Colonic mucosa (tissue), 4 donors: ENCODE data around the gene BCL2L11. TPM values are rescaled to one million over a fixed set of nuclear protein-coding genes. Genes with fewer than 3 reads are reported as not detected.

ENCODE experiments used
- DNase-seq: peaks from one replicate; pipeline ENCODE4 v3.0.0-alpha.2; 2020
- H3K27ac ChIP-seq: fragments of 200-600 bp; one replicate; pipeline ENCODE4 v1.8.0; 2021
- H3K27me3 ChIP-seq: fragments of 200-600 bp; one replicate; pipeline ENCODE4 v1.8.0; 2021
- H3K36me3 ChIP-seq: fragments of 200-600 bp; one replicate; pipeline ENCODE4 v1.8.0; 2021
- H3K4me1 ChIP-seq: fragments of 200-600 bp; one replicate; pipeline ENCODE4 v1.8.0; 2021; ENCODE audit warnings: mild to moderate bottlenecking
- H3K4me3 ChIP-seq: fragments of 200-600 bp; one replicate; pipeline ENCODE4 v1.8.0; 2021
- H3K9ac ChIP-seq, 2 donors: one replicate each; pipeline ENCODE4 v1.7.0; 2013; ENCODE audit warnings: control low read depth in 2 of 2, low read depth in 2 of 2, low read length in 2 of 2
- H3K9me3 ChIP-seq: fragments of 200-600 bp; one replicate; pipeline ENCODE4 v1.8.0; 2021
- intact Hi-C: fragments of 100-400 bp; cut with DNase I; formaldehyde crosslinking; loops from one replicate; pipeline ENCODE4 v1.14.1; 2022
- total RNA-seq, 2 donors: library from RNA; stranded (reverse); fragmentation: NEBNext Ultra II Directional in 1 of 2; extraction: Animal tissue kit (Norgen Biotek cat#: 25700) in 1 of 2; gene quantifications; one replicate each; pipeline ENCODE4 v1.2.1, GENCODE V29; 2021
- TF ChIP-seq, protein P1 (sequence below): fragments of 200-600 bp; IDR thresholded peaks from one replicate; pipeline ENCODE4 v1.8.0; 2022; ENCODE audit warnings: antibody characterized with exemption, mild to moderate bottlenecking
- donor health status: healthy.
- donor health status: DM: no; HTN: no; CAD: no.
- donor health status: DM: no; HTN: no; CAD: no.

Gene BCL2L11
- total RNA-seq, 2 donors from 2014 or later, result 21.3 to 31.7 TPM

GRCh38 chr2:111198701-111199100 is 78.0 kb downstream of the BCL2L11 start:
- H3K9ac ChIP-seq, result no peak overlapping the region
- DNase-seq, result no peak
- no peaks in the 10 kb centered on the region for H3K4me1 ChIP-seq
- TF ChIP-seq, protein P1, sequence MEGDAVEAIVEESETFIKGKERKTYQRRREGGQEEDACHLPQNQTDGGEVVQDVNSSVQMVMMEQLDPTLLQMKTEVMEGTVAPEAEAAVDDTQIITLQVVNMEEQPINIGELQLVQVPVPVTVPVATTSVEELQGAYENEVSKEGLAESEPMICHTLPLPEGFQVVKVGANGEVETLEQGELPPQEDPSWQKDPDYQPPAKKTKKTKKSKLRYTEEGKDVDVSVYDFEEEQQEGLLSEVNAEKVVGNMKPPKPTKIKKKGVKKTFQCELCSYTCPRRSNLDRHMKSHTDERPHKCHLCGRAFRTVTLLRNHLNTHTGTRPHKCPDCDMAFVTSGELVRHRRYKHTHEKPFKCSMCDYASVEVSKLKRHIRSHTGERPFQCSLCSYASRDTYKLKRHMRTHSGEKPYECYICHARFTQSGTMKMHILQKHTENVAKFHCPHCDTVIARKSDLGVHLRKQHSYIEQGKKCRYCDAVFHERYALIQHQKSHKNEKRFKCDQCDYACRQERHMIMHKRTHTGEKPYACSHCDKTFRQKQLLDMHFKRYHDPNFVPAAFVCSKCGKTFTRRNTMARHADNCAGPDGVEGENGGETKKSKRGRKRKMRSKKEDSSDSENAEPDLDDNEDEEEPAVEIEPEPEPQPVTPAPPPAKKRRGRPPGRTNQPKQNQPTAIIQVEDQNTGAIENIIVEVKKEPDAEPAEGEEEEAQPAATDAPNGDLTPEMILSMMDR, result no peak
- no peaks in the 10 kb centered on the region for H3K27me3 ChIP-seq
- intact Hi-C loops, result no loop called here
- no peaks in the 10 kb centered on the region for H3K36me3 ChIP-seq
- H3K4me3 ChIP-seq, result no peak overlapping the region
- no peak overlapping the region for H3K27ac ChIP-seq
- no peaks in the 10 kb centered on the region for H3K9me3 ChIP-seq

DNA sequence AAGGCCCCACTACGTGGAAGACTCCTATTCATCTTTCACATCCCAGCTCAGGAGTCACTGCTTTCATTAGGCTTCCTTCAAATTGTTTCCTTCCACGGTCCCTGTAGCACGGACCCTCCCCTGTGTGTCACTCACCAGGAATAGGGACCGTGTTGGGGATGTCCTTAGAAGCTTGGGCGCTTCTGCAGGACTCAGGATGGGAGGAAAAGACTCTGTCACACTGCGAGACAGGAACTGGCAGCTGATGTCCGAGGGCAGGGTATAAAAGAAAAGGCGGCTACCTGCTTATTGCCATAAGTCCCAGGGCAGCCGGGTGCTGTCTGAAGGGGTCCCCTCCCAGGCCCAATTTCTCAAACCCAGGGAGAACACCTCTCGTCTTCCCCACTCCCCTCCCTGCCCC is 79.1 kb downstream of the BCL2L11 start:
- TF ChIP-seq, protein P1, result no peak
- DNase-seq, result no peak
- Histone ChIP-seq H3K27me3 (no peaks in the 10 kb centered on the region), H3K9me3 (no peaks in the 10 kb centered on the region), H3K9ac (no peak overlapping the region), H3K36me3 (no peaks in the 10 kb centered on the region), H3K27ac (no peak overlapping the region), H3K4me1 (no peaks in the 10 kb centered on the region), H3K4me3 (no peak overlapping the region)
- intact Hi-C loops, result no loop called here

DNA sequence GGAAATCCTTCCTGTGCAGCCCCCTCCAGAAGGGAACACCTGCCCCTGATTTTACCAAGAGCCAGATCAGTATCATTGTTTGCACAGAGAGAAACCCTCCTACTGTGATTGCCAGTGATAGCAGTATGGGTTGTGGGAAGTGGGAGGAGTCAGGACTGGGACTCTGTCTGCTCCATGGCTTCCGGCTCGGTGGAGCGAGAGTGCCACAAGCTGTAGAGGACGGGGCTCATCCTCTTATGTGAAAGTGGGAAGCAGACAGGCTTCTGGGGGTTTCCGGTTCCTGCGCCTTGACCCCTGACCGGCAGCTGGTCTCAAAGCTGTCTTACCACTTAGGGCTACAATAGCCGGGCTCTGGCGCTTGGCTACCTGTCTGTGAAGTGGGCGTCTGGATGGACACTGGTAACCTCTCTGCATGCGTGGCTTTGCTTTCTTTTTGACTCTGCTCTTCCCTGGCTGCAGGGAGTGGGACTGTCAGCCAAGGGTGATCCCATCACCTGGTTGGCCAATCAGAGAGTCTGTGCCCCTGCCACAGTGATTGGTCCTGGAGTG is 79.7 kb downstream of the BCL2L11 start:
- TF ChIP-seq, protein P1, result no peak
- intact Hi-C loops, result no loop called here

DNA sequence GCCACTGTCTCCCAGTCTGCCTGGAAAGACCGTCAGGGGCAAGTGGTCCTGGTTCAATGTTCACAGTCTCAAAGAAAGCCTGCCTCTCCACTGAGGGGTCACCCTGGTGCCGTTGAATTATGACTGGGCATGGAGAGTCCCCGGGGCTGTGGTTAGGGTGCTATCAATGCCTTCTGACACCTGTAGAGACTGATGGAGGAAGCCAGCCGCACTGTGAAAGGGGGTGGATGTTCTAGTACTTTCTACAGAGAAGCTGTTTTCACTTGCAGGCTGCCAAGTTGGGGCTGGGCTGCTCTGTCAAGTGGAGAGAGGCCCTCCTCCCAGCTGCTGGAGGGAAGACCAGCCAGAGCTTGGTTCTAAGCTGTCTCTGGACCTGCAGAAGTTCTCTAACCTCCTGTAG is 80.5 kb downstream of the BCL2L11 start:
- intact Hi-C loops, result no loop called here
- H3K27me3 ChIP-seq, result no peaks in the 10 kb centered on the region
- TF ChIP-seq, protein P1, result no peak
- H3K27ac ChIP-seq, result no peak overlapping the region
- DNase-seq, result no peak
- H3K4me1 ChIP-seq, result no peaks in the 10 kb centered on the region
- H3K9me3 ChIP-seq, result no peaks in the 10 kb centered on the region
- H3K9ac ChIP-seq, result no peak overlapping the region
- H3K36me3 ChIP-seq, result no peaks in the 10 kb centered on the region
- no peak overlapping the region for H3K4me3 ChIP-seq

More for the DNA sequence above, 79.7 kb downstream of the BCL2L11 start:
- no peaks in the 10 kb centered on the region for H3K36me3 ChIP-seq
- H3K9me3 ChIP-seq, result no peaks in the 10 kb centered on the region
- no peak overlapping the region for H3K9ac ChIP-seq
- no peak overlapping the region for H3K27ac ChIP-seq
- no peak for DNase-seq
- no peaks in the 10 kb centered on the region for H3K4me1 ChIP-seq
- H3K27me3 ChIP-seq, result no peaks in the 10 kb centered on the region
- no peak overlapping the region for H3K4me3 ChIP-seq

DNA sequence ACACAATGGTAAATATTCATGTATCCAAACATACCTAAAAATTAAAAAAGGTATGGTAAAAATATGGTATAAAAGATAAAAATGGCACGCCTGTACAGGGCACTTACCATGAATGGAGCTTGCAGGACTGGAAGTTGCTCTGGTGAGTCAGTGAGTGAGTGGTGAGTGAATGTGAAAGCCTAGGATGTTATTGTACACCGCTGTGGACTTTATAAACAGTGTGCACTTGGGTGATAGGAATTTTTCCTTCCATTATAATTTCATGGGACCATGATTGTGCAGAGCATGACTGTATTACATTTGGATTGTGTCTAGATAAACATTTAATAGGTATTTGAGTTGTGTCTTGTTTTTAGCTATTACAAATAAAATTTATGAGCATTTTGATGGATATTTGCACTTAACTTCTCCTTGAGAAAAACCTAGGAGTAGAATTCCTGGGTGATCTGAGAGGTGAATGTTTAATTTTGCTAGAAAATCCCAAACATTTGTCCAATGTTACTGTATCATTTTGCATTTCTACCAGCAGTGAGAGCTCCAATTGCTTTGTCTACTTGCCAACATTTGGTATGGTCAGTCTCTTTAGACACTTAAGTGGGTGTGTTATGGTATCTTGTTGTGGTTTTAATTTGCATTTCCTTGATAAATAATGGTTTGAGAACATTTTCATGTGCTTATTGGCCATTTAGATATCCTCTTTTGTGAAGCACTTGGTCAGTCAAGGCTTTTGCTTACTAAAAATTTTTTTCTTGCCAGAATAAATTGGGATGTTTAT is 81.7 kb downstream of the BCL2L11 start:
- DNase-seq, result no peak
- intact Hi-C loops, result no loop called here
- no peaks in the 10 kb centered on the region for H3K4me1 ChIP-seq
- H3K27ac ChIP-seq, result no peak overlapping the region
- no peaks in the 10 kb centered on the region for H3K27me3 ChIP-seq
- H3K4me3 ChIP-seq, result no peak overlapping the region
- no peaks in the 10 kb centered on the region for H3K9me3 ChIP-seq
- no peaks in the 10 kb centered on the region for H3K36me3 ChIP-seq
- TF ChIP-seq, protein P1, result no peak
- no peak overlapping the region for H3K9ac ChIP-seq
